K562 (cell line): ENCODE results near the gene PNMA8B. TPM values are rescaled to one million over a fixed set of nuclear protein-coding genes. Genes with fewer than 3 reads are reported as not detected.
A peak's percentile ranks its signal among the peaks of the same experiment; 100 is the strongest.

Experiments used
- ATAC-seq: fragments of 200-7000 bp; cut with Tn5 transposase; 3 replicates; pipeline ENCODE4 v1.9.1; 2020; ENCODE audit warnings: moderate library complexity
- BruUV-seq: library from RNA; stranded (reverse); fragments of 400-500 nt; replicated peaks from 2 replicates; lab custom pipeline; 2021; lab: Mats Ljungman, UMichigan
- CTCF ChIA-PET: fragments of 300-600 bp; formaldehyde crosslinking; extraction: SDS; loops from one replicate; lab custom pipeline; 2021; ENCODE audit warnings: low intra/inter-chr PET ratio; lab: Yijun Ruan, JAX
- POLR2A ChIA-PET: fragments of 300-600, 350-650 bp; sonication (Branson Sonifier 250); formaldehyde crosslinking; extraction: SDS; loops from one replicate; lab custom pipeline; 2021; ENCODE audit warnings: antibody characterized with exemption, inconsistent platforms; lab: Yijun Ruan, JAX
- DNase-seq, 4 experiments: peaks; one replicate each; pipeline versions ENCODE4 v3.0.0 to v3.0.0-alpha.2; 2011 to 2018; ENCODE audit warnings: low spot score in 3 of 4, mixed read lengths in 3 of 4; ENCODE audit errors: extremely low read depth in 1 of 4
- FAIRE-seq: peaks from 2 replicates; lab custom pipeline; 2011; peaks lifted over from hg19 to GRCh38; lab: Jason Lieb, UNC
- H2AFZ ChIP-seq: 2 replicates; pipeline ENCODE4 v1.6.0; 2011; ENCODE audit warnings: low read depth, low read length, control low read depth, inconsistent platforms
- H3K27ac ChIP-seq: fragments of 200-600 bp; 3 replicates; pipeline ENCODE4 v1.8.0; 2011; ENCODE audit warnings: low read depth, mild to moderate bottlenecking, control low read depth, inconsistent platforms, low read length, moderate library complexity, mixed read lengths; ENCODE audit errors: extremely low read depth
- H3K27me3 ChIP-seq, 2 experiments: fragments of 300-600 bp in 1 of 2; 2 replicates in 1 of 2; 3 replicates in 1 of 2; pipeline versions ENCODE4 v1.6.0 to v1.8.0; 2011; ENCODE audit warnings: inconsistent platforms in 2 of 2, low read length in 2 of 2, mild to moderate bottlenecking in 1 of 2, mixed read lengths in 1 of 2, moderate library complexity in 1 of 2; ENCODE audit not compliant: control insufficient read depth in 2 of 2, insufficient read depth in 2 of 2
- H3K36me3 ChIP-seq: fragments of 300-600 bp; 3 replicates; pipeline ENCODE4 v1.8.0; 2011; ENCODE audit warnings: mild to moderate bottlenecking, low read length, inconsistent platforms; ENCODE audit not compliant: control insufficient read depth, insufficient read depth
- H3K4me1 ChIP-seq, 2 experiments: fragments of 200-600 bp in 1 of 2; replicated peaks in 1 of 2; 2 replicates in 1 of 2; 3 replicates in 1 of 2; pipeline versions ENCODE4 v1.5.1 to v1.8.0; 2011; ENCODE audit warnings: inconsistent platforms in 2 of 2, low read length in 2 of 2, mild to moderate bottlenecking in 1 of 2, mixed read lengths in 1 of 2, moderate library complexity in 1 of 2; ENCODE audit not compliant: control insufficient read depth in 2 of 2, insufficient read depth in 2 of 2
- H3K4me2 ChIP-seq: 2 replicates; pipeline ENCODE4 v1.6.1; 2011; ENCODE audit warnings: low read length, control low read depth, inconsistent platforms, mixed read lengths; ENCODE audit not compliant: insufficient read depth
- H3K4me3 ChIP-seq: fragments of 200-600 bp; sonication (generic), shearing (Covaris generic); 2 replicates; pipeline ENCODE4 v1.5.1; 2016; ENCODE audit warnings: control low read depth, inconsistent platforms
- H3K79me2 ChIP-seq: fragments of 200-600 bp; 3 replicates; pipeline ENCODE4 v1.8.0; 2011; ENCODE audit warnings: low read length, inconsistent platforms; ENCODE audit not compliant: control insufficient read depth, insufficient read depth
- H3K9ac ChIP-seq, 2 experiments: 2 replicates each; pipeline versions ENCODE4 v1.6.0 to v1.6.1; 2011; ENCODE audit warnings: low read depth in 2 of 2, low read length in 2 of 2, control low read depth in 1 of 2, inconsistent platforms in 1 of 2, mild to moderate bottlenecking in 1 of 2, mixed read lengths in 1 of 2; ENCODE audit not compliant: insufficient read depth in 1 of 2
- H3K9me1 ChIP-seq: one replicate; pipeline ENCODE4 v1.6.0; 2011; ENCODE audit warnings: inconsistent platforms, mild to moderate bottlenecking, low read length, moderate library complexity; ENCODE audit not compliant: control insufficient read depth, insufficient read depth
- H3K9me3 ChIP-seq: replicated peaks from 2 replicates; pipeline ENCODE4 v1.5.1; 2011; ENCODE audit warnings: low read depth, low read length, inconsistent platforms; ENCODE audit not compliant: control insufficient read depth, insufficient read depth
- H4K20me1 ChIP-seq: replicated peaks from 2 replicates; pipeline ENCODE4 v1.6.1; 2011; ENCODE audit warnings: low read length, inconsistent platforms, mixed read lengths; ENCODE audit not compliant: control insufficient read depth, insufficient read depth
- CBFB ChIP-seq: sonication (generic); formaldehyde crosslinking; IDR thresholded peaks from 2 replicates; pipeline ENCODE4 v1.4.0; 2020; ENCODE audit warnings: mild to moderate bottlenecking, missing genetic modification reagents
- ERF ChIP-seq: fragments of 450-650 bp; formaldehyde crosslinking; IDR thresholded peaks from 2 replicates; pipeline ENCODE4 v1.4.0; 2020; ENCODE audit warnings: mild to moderate bottlenecking, mixed read lengths
- GATAD2A ChIP-seq: fragments of 450-650 bp; IDR thresholded peaks from 2 replicates; pipeline ENCODE4 v1.6.1; 2017
- MECOM ChIP-seq: fragments of 250-450 bp; sonication (Bioruptor Pico); IDR thresholded peaks from 2 replicates; pipeline ENCODE4 v1.8.0; 2022; ENCODE audit warnings: inconsistent platforms
- NCOR1 ChIP-seq: fragments of 450-650 bp; IDR thresholded peaks from 2 replicates; pipeline ENCODE4 v1.6.1; 2016; ENCODE audit warnings: mild to moderate bottlenecking, moderate library complexity
- NFIC ChIP-seq: fragments of 450-650 bp; IDR thresholded peaks from 2 replicates; pipeline ENCODE4 v1.6.1; 2017; ENCODE audit warnings: mild to moderate bottlenecking, inconsistent platforms
- SREBF1 ChIP-seq: fragments of 150-350 bp; IDR thresholded peaks from 2 replicates; pipeline ENCODE4 v1.6.1; 2014; ENCODE audit warnings: antibody characterized with exemption, low read depth, low read length, borderline replicate concordance
- STAT5A ChIP-seq: IDR thresholded peaks from 2 replicates; pipeline ENCODE4 v1.6.1; 2012; ENCODE audit warnings: low read length, inconsistent platforms, borderline replicate concordance
- TAF1 ChIP-seq: IDR thresholded peaks from 2 replicates; pipeline ENCODE4 v1.6.1; 2011; ENCODE audit warnings: mild to moderate bottlenecking, low read length, moderate library complexity; ENCODE audit not compliant: insufficient read depth, control insufficient read depth, severe bottlenecking; ENCODE audit errors: extremely low read depth
- TBL1XR1 ChIP-seq, 2 experiments: IDR thresholded peaks; 2 replicates each; pipeline ENCODE4 v1.6.1; 2012; ENCODE audit warnings: improper control_type of control experiment in 2 of 2, low read length in 2 of 2, mild to moderate bottlenecking in 1 of 2
- ZNF436 ChIP-seq: fragments of 250-450, 450-650 bp; sonication (Bioruptor Pico); formaldehyde crosslinking; IDR thresholded peaks from 2 replicates; pipeline ENCODE4 v1.7.0; 2020; ENCODE audit warnings: mild to moderate bottlenecking
- WGBS: fragments of 100-300 bp; shearing (Covaris generic); methylation state at CpG from one replicate; pipeline ENCODE4 v1.1.6; 2016; ENCODE audit warnings: low coverage, mixed read lengths; ENCODE audit not compliant: insufficient coverage; ENCODE audit errors: missing lambda C conversion rate; 5-methylcytosine and 5-hydroxymethylcytosine counted together
- in situ Hi-C: fragments of 300-500 bp; cut with MboI; formaldehyde crosslinking; loops from 4 replicates; pipeline ENCODE4 v1.15.0; 2018; ENCODE audit warnings: inconsistent platforms, mixed read lengths
- intact Hi-C: fragments of 100-400 bp; cut with micrococcal nuclease; formaldehyde crosslinking; loops from 2 replicates; pipeline ENCODE4 v1.14.2; 2022
- polyA plus RNA-seq, 8 experiments: library from polyadenylated mRNA; depleted of rRNA in 4 of 8; stranded (reverse) in 5 of 8; unstranded in 3 of 8; fragments of >200 nt; fragmentation: Nextera tagmentation in 2 of 8; fragmentation: Illumina TruSeq in 1 of 8; extraction: Ambion mirVana in 2 of 8; extraction: Trizol in 1 of 8; gene quantifications; 2 replicates each; pipeline versions ENCODE4 v1.2.1 to v1.2.3, GENCODE V29; 2011 to 2014; ENCODE audit warnings: inconsistent platforms in 1 of 8, missing spikeins in 1 of 8
- total RNA-seq, 7 experiments: library from RNA; depleted of rRNA in 6 of 7; stranded (reverse); fragments of >200 nt in 6 of 7; fragmentation: Illumina TruSeq in 2 of 7; extraction: Trizol in 2 of 7; gene quantifications; 2 replicates each; pipeline versions ENCODE4 v1.2.1 to v1.2.3, GENCODE V29; 2011 to 2021; ENCODE audit warnings: low replicate concordance in 1 of 7
- TF ChIP-seq, protein P1 (sequence below): fragments of 450-650 bp; IDR thresholded peaks from 2 replicates; pipeline ENCODE4 v1.7.1; 2018; ENCODE audit warnings: mild to moderate bottlenecking, low read depth; ENCODE audit not compliant: partially characterized antibody

Gene PNMA8B
- total and polyA plus RNA-seq, 9 of the 15 experiments (the other 6 are each of a cell fraction or from before 2014, with no cell fraction given) = not detected

DNA sequence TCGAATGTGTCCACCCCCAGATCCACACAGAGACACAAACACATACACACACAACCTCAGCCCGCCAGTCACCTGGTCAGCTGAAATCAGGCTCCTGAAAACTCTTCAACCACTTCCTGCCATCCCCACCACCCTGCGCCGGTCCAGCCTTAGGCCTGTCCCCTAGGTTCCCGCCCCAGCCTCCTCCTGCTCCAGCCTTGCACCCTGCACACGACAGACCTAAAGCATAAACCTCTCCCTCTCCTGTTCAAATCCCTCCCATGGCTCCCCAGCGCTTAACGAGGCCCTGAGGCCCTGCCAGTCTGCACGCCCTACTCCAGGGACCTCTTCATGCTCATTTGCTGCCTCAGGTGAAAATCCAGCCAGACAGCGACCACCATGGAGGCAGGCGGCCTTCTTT, 7.1 kb downstream of the PNMA8B start:
- H3K4me2 ChIP-seq = no peak overlapping the region

DNA sequence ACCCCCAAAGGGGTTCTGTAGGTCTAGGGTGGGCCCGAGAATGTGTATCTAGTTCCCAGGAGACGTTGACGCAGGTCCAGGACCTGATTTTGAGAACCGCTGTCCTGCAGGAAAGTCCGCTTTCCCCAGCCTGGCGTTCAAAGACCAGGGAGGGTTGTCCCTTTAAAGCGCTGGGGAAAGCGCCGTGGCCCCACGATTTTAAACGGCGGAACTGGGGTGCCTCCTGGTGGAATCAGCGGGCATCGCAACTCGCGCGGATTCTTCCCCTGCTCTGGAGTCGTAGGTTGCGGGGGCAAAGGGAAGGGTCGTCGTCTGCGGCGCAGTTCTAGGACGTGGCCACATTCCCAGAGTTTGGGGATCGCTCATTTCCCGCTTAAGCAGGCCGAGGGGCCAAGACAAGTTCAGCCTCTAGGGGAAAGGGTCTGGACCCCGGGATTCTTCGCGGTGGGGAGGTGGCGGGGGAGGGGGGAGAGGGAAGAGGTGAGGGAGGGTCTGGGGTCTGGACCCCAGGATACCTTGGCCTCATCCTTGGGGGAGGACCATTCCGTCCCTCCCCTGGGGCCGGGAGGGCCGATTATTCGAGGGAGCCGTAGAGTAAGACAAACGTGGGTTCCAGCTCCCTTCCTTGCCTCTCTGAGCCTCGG, 7.7 kb downstream of the PNMA8B start:
- intact Hi-C loops (loop anchor here (1.0 to 2.0 kb wide), 4 partner anchors 25 to 207 kb away; no protein-coding TSS in a partner anchor), in situ Hi-C loops (loop anchor here (5.0 kb wide), 1 partner anchor 91 kb away; no protein-coding TSS in a partner anchor)
- ChIA-PET POLR2A (no interaction called here), CTCF (interaction anchor here (0.7 to 7.8 kb wide), 9 partner anchors 25 to 410 kb away, joined by 3 to 325 read pairs (median 5); no protein-coding TSS in a partner anchor)
- H3K4me2 ChIP-seq = no peak overlapping the region
- H3K9ac ChIP-seq = peak overlapping the region in 1 of 2 experiments; percentile 61; a peak in 1 of 4 replicates
- H3K27me3 ChIP-seq = peaks cover 51 to 80% of the 10 kb centered on the region in 2 experiments
- H4K20me1 ChIP-seq = peaks cover 18% of the 10 kb centered on the region; the same call in 1 of the 2 replicates
- H3K4me1 ChIP-seq = peaks cover 0 to 22% of the 10 kb centered on the region in 2 experiments; a peak in 4 of 5 replicates
- no TSS peak for BruUV-seq
- no peaks in the 10 kb centered on the region for H3K36me3 ChIP-seq
- peak; percentile 89 for ATAC-seq
- H3K9me1 ChIP-seq = no peaks in the 10 kb centered on the region
- H3K27ac ChIP-seq = no peak overlapping the region
- peak; percentile 74 to 80 (median 77) for DNase-seq
- WGBS = 6% methylated on average over 36 of the region's 38 CpGs
- 0 out of 2 replicates have a peak overlapping the region, but pooled peaks have one; percentile 31 for H2AFZ ChIP-seq
- FAIRE-seq = peak; percentile 89
- H3K4me3 ChIP-seq = no peak overlapping the region
- no peaks in the 10 kb centered on the region; the same call in 1 of the 2 replicates for H3K9me3 ChIP-seq
- no peaks in the 10 kb centered on the region for H3K79me2 ChIP-seq
- TF ChIP-seq ZNF436 (CRISPR knock-in tag) (no peak), TAF1 (no peak), STAT5A (no peak)
- TF ChIP-seq, protein P1, sequence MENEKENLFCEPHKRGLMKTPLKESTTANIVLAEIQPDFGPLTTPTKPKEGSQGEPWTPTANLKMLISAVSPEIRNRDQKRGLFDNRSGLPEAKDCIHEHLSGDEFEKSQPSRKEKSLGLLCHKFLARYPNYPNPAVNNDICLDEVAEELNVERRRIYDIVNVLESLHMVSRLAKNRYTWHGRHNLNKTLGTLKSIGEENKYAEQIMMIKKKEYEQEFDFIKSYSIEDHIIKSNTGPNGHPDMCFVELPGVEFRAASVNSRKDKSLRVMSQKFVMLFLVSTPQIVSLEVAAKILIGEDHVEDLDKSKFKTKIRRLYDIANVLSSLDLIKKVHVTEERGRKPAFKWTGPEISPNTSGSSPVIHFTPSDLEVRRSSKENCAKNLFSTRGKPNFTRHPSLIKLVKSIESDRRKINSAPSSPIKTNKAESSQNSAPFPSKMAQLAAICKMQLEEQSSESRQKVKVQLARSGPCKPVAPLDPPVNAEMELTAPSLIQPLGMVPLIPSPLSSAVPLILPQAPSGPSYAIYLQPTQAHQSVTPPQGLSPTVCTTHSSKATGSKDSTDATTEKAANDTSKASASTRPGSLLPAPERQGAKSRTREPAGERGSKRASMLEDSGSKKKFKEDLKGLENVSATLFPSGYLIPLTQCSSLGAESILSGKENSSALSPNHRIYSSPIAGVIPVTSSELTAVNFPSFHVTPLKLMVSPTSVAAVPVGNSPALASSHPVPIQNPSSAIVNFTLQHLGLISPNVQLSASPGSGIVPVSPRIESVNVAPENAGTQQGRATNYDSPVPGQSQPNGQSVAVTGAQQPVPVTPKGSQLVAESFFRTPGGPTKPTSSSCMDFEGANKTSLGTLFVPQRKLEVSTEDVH = no peak

More for the DNA sequence above, 7.1 kb downstream of the PNMA8B start:
- ATAC-seq = no peak
- H3K79me2 ChIP-seq = no peaks in the 10 kb centered on the region
- H3K36me3 ChIP-seq = no peaks in the 10 kb centered on the region
- POLR2A ChIA-PET = no interaction called here
- FAIRE-seq = no peak
- H4K20me1 ChIP-seq = peaks cover 18% of the 10 kb centered on the region; the same call in 1 of the 2 replicates
- 5% methylated on average over 11 of the region's 11 CpGs for WGBS
- TF ChIP-seq GATAD2A = no peak
- TF ChIP-seq CBFB (CRISPR knock-in tag) = no peak
- no peak for TF ChIP-seq MECOM
- no peak for TF ChIP-seq SREBF1
- TF ChIP-seq TBL1XR1 (IDR thresholded peaks at IDR 0.05; ENCODE audit: low read length in 2 of 2) = no peak
- no peak for TF ChIP-seq NFIC
- TF ChIP-seq ERF = no peak
- no peak for TF ChIP-seq NCOR1
- TF ChIP-seq, all 486 proteins: peak for 0
- Histone ChIP-seq H3K9me3 (no peaks in the 10 kb centered on the region; the same call in 1 of the 2 replicates), H3K27me3 (peaks cover 52 to 81% of the 10 kb centered on the region in 2 experiments), H3K4me1 (peaks cover 0 to 28% of the 10 kb centered on the region in 2 experiments; a peak in 4 of 5 replicates), H2AFZ (no peak overlapping the region), H3K4me3 (no peak overlapping the region), H3K9me1 (no peaks in the 10 kb centered on the region), H3K9ac (no peak overlapping the region; a peak in 1 of 4 replicates), H3K27ac (no peak overlapping the region)
- CTCF ChIA-PET = interaction anchor here (1.0 to 7.8 kb wide), 5 partner anchors 24 to 89 kb away, joined by 3 to 325 read pairs (median 9); no protein-coding TSS in a partner anchor
- no TSS peak for BruUV-seq
- intact Hi-C loops (loop anchor here (2.0 kb wide), 2 partner anchors 24 to 86 kb away; no protein-coding TSS in a partner anchor), in situ Hi-C loops (loop anchor here (5.0 kb wide), 1 partner anchor 91 kb away; no protein-coding TSS in a partner anchor)
- no peak for DNase-seq
